Measurements from ENCODE around the gene CTDSPL.

CTDSPL gene

DNA sequence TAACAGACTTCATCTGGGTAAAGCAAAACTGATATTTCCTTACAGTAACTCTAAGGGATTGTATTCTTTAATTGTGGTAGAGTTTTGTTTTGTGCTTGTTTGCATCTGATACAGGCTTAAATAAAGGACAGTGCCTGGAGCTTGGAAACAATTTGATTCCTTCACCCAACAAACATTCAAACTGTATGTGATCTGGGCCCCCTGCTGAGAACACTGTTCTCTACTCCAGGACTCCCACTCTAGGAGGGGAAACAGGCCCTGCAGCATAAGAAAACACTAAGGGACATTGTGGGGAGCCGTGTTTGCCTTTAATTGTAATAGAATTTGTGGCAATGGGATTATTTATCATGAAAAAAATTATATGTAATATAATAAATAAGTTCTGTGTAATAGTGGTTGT, 56.9 kb downstream of the CTDSPL start:
- DNase-seq: no peak

DNA sequence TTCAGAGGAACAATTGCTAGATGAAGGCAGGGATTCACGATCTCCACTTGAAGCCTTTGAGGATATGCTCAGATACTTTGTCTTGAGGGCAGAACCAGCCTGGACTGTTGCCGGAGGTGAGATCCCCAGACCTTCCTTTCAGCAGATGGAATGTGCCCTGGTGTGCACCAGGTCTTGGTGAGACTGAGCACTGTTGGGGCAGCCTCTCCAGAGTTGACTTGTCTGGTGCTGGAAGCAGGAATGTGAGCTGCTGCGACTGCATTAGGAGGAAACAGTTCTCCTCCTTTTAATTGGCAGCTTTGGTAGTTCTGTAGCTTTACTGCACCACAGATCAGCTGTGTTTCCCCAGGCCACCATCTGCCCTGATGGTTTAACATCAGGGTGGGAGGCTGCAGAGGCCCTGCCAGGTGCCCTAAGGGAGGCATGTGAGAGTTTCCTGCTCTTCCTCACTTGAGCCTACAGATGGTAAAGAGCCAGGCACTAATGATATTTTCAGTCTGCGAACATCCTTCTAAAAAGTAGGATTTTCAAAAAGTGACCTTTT, 58.5 kb downstream of the CTDSPL start:
- DNase-seq: no peak

DNA sequence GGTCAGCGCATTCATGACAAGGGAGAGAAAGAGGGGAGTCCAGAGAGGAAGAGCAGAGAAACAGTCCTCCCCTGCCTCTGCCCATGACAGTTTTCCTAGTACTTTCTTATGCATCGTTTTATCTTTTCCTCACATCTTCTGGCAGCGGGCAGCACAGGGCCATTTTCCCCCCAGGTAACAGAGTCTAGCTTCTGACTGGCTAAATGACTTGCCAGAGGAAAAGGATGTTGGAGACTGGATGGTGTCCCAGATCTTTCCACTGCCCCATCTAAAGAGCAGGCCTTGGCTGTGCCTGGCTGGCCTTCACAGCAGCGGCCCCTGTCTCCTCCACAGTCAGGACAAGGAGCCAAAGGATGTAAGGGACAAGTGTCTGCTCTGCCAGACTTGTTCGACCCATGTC, 59.3 kb downstream of the CTDSPL start:
- no peak for DNase-seq

DNA sequence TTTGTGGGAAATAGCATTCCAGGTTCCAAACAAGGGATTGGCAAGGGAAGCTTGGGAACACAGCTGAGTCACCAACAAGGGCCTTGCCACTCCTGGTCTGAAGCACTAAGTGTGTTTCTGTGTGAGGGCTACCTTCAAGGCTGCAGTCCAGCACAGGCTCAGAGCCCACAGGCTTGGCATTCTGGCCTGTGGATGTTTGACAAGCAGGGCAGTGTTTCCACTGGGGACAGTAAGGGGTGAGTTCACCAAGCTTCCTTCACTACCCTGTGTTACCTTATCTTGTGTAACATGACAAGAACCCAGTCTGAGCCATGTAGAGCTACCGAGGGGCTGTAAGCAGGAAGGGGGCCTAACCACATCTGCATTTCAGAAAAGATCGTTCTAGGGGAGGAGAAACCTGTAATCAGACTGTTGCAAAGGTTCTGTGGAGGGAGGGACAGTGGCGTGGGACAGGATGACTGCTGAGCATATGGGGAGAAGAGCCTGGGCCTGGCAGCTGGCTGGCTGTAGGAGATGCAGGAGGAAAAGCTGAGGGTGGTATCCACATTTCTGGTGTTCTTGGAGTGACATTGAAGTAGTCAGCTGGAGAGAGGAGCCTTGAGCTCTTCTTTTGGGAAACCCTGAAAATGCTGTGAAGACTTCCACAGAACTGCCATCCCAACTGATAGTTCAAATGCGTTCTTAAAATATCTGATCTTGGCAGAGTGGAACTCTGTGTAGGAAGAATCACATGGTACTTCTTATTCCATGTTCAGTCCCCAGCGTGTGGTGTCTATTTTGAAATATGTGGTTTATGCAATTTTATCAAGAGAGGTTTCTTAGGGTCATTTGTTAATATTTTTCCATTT, 61.3 kb downstream of the CTDSPL start:
- DNase-seq: no peak

DNA sequence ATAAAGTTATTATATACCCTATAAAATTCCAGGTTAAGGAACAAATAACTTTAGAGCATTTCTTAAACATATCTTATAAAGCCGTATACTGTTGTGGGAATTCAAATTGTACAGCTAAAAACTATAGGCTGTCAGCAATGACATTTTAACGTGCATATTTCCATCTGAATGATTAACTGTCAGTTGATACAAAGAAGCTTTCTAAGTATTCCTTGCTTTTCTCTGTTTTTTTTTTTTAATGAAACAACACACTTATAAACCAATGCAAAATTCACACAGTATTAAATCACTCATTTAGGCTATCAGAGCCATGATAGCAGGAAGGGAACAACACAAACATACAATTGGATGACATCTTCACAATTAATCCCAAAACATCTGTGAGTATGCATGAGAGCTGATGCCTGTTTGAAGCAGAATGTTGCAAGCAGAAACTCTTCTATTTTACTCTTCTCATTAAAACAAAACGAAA, 61.9 kb downstream of the CTDSPL start:
- no peak for DNase-seq

DNA sequence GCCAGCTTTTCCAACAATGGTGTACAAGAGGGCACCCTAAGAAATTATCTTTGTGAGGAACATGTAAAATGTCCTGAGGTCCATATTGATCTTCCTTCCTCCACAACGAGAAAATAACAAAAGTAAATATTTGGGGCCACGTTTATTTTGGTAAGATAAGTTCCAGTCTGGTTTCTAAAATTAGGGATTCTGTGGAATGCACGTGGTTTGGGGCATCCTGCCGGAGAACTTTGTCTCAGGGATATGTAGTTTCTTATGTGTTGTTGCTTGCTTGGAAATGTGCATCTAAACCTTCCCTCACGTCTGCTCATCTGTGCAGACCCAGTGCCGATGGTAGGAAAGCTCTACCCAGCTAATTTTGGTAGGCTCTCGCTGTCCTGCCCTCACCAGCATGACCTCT, 62.8 kb downstream of the CTDSPL start:
- DNase-seq: no peak

DNA sequence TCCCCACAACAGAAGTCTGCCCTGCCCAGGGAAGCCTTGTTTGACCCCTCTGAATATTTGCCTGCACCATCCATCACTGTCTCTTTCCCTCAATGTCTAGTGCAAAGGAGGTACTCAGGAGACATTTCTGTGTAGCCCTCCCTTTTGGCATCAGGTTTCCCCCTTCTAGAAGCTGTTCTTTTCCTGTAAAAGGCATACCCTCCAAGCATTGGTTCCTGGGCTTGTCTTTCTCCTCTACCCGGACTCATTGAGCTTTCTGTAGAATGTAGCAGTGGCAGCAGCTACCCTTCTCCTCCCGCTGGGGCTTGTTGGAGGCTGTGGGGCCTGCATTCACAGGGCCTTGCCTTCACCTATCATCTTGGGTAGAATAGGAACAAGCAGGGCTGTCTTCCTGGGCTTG, 63.5 kb downstream of the CTDSPL start:
- no peak for DNase-seq

DNA sequence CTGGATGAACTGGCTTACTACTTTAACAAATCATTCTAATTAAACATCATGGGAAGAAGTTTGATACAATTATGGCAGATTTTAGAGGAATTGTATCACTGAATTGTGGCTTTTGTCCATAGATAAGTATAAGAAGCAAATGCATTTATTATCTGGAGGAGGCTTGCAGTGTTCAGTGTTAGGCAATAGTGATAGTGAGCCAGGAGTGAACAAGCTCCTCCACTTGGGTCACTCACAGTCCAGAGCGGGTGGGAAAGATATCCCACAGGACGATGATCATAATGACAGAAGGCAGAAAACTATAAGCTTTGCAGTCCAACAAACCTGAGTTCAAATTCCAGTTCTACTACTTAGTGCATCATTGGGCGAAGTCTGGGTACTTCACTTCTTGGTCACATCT, 64.9 kb downstream of the CTDSPL start:
- DNase-seq: no peak

DNA sequence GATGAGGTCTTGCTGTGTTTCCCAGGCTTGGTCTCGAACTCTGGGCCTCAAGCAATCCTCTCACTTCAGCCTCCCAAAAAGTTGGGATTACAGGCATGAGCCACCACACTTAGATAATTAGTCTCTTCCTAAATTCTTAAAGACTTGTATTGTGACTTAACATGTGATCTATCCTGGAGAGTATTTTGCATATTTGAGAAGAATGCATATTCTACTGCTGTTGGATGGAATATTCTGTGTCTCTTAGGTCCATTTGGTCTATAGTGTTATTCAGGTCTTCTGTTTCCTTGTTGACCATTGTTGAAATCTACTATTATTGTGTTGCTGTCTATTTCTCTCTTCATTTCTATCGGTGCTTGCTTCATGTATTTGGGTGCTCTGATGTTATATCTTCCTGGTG, 68.8 kb downstream of the CTDSPL start:
- DNase-seq: no peak

DNA sequence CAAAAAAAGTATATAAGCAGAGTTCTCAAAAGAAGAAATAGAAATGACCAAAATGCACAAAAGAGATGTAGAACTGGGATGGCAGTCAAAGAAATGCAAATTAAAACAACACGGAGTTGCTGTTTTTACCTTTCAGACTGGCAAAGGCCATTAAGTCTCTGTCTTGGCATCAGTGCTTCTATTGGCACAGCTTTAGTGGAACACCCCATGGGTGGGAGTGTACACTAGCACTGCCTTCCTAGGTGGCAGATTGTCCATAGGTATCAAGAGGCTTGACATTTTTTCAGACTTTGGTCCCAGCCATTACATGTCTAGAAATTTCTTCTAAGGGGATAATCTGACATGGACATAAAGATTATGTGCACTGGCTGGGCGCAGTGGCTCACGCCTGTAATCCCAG, 70.8 kb downstream of the CTDSPL start:
- DNase-seq: no peak

DNA sequence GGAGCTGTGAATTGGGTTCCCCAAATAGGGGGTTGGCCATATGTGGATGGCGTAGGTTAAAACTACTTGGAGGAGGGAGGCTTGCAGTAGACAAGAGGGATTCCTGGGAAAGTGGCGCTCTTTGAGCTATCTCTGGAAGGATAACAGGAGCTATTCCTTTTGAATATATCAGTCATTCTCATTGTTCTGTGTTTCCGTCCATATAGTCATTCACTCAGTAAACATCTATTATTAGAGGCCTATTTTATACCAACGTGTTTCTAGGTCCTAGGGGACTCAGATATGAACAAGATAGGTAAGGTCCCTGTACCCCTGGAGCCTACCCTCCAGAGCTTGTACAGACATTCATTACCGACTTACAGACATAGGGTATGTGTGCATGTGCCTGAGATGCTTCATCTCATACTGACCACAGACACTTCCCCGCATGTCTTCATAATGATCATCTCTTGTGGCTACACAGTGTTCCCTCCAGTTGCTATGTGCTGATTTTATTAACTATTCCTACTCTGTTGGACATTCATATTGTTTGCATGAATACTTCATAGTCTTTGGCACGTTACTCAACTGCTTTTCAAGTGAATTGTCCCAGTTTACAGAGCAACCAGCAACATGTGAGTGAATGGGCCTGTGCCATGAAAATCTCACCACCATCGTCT, 73.1 kb downstream of the CTDSPL start:
- DNase-seq: no peak

DNA sequence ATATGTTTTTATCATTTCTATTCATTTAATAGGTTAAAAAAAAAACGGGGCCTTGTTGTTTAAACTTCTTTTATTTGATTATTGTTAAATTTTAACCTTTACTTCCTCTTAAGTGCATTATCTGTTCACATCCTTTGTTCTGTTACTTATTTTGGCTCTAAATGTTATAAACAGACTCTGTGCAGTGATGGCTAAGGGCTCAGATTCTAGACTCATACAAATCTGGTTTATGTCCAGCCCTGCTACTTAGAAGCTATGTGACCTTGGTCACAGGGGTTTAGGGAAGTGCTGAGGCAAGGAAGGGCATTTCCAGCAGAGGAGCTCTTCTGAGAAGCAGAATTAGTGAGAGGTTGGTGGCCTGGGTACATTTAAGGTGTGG, 73.6 kb downstream of the CTDSPL start:
- DNase-seq: no peak

DNA sequence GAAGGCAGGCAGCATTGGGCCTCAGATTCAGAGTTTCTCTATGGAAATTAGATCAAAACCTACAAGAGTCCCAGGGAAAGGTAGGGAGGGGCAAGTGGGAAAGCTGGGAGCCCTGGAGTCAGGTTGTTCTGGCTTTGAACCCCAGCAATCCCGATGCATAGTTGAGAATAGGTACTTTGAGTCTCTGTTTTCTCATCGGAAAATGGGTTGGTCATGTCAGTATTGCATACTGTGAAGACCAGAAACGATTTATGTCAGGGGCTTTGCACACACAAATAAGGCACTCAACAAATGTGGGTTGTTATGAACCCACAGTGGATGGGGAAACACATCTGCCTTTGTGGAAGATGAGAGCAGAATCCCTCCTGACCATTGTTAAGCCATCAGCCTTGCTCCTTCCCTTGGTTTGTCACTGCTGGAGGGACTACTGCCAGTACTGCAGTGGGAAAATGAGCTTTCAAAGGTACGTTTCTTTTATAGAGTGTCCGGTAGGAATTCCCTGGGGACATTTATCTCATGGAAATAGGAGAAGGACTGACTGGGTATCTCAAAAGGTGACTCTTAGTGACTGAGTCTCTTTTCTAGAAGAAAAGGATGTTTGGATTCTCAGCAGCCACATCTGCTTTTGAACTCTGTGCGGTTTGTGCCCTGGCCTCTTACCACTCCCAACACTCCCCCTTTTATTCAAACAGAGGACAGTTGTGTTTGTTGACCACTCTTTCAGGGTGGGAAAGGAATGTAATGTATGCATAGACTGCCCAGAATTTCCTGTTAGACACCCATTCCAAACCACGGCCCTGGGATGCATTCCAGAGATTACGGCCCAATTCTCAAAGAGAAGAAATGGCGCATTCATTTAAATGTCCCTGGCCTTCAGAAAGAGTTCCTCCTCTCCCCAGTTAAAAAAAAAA, 74.3 kb downstream of the CTDSPL start:
- no peak for DNase-seq

DNA sequence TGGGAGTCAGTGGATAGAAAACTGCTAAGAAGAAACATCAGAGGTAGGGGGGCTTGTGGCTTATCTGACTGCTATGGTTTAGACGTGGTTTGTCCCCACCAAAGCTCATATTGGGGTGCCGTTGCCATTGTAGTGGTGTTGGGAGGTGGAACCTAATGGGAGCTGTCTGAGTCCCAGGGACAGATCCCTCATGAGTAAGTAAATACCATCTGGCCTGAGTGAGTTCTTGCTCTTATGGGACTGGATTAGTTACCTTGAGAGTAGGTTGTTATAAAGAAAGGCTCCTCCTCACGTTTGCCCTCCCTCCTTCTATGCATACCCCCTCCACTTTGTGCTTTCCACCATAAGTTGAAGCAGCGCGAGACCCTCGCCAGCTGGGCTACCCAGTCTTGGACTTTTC, 75.5 kb downstream of the CTDSPL start:
- no peak for DNase-seq

DNA sequence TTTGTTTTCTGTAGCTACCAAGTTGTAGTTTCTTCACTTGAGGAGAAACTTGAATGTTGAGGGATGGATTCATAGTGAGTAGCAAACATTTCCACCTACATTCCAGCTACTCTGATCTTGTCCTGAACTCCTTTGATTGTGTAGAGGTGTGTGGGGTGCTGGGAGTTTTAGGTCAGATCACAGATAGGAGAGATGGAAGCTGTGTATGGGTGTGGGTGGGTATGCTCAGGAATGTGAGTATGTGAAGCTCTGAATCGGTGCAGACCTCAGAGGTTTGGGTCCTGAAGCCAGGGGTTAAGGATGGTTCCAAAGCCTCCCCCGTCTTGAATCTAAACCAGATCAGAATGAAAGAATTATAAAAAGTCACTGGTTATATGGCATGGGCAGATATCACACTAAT, 76.3 kb downstream of the CTDSPL start:
- DNase-seq: no peak

DNA sequence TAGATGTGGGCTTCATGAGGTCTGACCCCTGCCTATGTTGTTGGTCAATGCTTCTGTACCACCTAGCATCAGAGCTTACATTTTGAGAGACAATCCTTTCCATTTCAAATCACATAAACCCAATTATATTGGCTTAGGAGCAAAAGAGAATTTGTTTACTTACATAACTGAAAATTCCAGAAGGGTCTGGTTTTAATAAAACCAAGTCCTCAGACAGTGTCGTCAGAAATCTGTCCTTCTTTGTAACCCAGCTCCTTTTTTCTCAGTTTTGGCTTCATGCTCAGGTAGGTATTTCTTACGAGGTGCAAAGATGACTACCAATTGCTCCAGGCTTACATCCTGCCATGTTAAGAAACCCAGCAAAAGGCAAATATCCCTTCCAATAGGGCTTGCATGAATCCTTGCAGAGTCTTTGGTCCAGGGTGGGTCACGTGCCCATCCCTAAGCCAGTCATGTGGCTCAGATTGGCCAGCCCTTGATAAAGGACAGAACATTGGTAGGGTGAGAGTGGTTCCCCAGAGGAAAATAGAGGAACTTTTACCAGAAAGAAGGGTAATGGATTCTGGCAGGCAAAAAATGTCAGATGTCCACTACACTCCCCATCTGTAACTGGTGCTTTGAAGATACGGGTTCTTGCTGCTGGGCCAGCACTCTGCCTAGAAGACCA, 78.7 kb downstream of the CTDSPL start:
- no peak for DNase-seq

DNA sequence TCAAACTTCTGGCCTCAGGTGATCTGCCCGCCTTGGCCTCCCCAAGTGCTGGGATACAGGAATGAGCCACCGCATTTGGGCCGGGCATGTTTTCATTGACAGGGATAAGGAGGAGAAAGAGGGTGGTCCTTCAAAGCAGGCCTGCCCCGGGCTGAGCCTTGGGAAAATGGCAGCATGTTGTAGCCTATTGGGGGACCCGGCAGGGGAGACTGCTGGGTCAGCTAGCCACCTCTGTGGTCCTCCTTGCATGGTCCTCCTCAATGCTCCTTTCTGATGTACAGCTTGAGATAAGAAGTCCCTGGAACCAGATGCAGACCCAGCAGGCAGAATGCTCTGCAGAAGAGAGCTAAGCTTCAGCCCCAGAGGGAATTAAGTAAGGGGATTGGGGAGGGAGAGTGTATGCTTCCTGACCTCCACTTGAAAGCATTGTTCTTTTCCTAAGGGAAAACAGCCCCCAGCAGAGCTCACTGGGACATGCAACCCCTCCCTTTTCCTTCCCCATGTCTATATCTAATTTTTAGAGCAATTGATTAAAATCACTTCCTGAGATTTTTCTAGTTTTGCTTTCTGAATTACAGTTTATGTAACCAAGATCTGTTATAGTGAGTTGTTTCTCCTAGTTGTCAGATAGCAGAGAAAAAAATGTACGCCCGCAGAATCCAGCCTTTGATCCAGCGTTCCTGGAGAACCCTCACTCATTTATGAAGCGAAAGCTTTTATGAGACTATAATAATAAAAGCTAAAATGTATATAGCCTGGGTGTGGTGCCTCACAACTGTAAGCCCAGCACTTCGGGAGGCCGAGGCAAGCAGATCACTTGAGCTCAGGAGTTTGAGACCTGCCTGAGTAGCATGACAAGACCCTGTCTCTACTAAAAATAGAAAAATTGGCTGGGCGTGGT, 80.2 kb downstream of the CTDSPL start:
- no peak for DNase-seq

DNA sequence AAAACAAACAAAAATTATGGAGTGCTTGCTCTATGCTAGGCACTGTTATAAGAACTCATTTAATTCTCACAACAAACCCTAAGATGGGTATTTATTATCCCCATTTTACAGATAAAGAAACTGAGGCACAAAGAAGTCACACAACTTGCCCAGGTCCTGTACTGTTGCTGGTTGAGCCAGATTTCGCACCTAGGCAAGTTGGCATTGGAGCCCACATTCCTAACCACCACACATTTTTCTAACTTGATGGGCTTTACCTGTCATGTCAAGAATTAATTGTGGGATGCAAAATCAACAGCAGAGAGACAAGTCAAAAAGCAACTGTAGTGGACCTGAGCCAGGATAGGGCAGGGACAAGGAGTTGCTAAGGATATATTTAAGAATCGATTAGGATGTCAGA, 81.0 kb downstream of the CTDSPL start:
- DNase-seq: no peak

DNA sequence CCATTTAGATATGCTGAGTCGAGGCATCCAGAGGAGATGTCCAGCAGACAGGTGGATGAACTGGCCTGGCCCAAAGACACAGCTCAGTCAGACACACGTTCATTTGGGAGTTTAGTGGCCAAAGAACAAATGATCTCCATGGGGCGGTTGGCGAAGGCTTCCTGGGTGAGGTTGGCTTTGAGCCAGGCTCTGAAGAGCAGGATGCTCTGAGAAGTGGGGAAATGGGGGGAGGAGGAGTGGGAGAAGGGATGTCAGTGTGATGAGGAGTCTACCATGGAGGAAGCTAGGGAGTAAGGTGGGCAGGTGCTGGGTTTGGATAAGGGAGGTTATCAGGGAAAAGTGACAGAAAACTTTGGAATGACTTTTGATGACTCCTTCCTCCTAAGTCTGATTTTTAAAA, 81.4 kb downstream of the CTDSPL start:
- no peak for DNase-seq

DNA sequence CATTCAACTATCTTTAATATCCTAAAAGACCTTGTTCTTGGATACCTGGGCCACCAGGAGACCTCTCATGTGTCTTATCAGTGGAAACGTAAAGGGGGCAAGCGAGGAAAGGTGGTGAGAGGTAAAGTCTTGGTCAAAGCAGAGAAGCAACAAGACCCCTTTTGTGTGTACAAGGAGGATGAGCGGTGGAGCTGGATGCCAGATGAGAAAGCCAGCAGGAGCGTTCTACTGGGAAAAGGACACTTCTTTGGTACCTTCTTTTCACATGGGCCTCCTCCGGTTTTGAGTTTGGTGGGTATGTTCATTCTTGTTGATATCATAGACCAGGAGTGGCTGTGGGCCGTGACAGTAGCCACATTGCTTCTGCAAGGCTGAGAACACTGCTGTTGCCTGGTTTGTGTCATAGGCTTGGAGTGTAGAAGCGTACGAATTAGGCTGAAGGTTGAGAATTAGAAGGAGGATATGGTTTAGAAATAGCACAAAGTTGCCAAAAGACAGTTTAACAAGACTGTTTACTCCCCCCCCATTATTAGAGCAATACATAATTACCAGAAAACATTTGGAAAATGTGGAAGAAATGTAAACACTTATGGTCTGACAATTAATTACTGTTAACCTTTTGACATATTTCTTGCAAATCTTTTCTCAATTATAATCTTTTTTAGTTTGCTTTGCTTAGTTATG, 82.1 kb downstream of the CTDSPL start:
- DNase-seq: no peak

DNA sequence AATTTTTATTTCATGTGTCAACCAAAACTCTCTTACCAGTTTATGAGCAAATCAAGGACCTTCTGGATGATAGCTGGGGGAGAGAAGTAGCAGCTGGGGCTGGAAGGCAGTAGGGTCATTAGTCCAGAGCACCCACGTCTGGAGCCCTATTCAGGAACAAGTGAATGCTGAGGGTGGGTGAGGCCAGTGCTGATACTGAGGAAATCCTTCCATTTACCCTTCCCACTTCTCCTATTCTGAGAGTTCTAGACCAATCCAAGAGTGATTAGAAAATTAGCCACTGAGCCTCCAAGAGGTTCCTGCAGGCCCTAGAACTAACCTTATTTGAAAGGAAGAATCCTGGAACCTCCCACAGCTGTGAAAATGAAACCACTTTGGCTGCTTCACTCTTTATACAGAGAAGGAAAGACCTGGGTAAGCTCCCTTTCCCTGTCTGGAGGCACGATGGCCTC, 82.7 kb downstream of the CTDSPL start:
- no peak for DNase-seq
